PC-9 (cell line): ENCODE data around the gene HDGFL2. TPM values are rescaled to one million over a fixed set of nuclear protein-coding genes. Genes with fewer than 3 reads are reported as not detected.

ENCODE experiments used
- BruUV-seq: library from RNA; stranded (reverse); fragments of 400-500 nt; replicated peaks from 2 replicates; lab custom pipeline; 2021; lab: Mats Ljungman, UMichigan
- CTCF ChIA-PET: fragments of 300-600 bp; sonication (Branson Sonifier 250); formaldehyde crosslinking; loops from one replicate; lab custom pipeline; 2022; ENCODE audit warnings: antibody characterized with exemption; lab: Charles Lee
- POLR2A ChIA-PET: fragments of 300-600 bp; sonication (Branson Sonifier 250); formaldehyde crosslinking; loops from one replicate; lab custom pipeline; 2022; ENCODE audit warnings: antibody characterized with exemption; ENCODE audit not compliant: unreplicated experiment; lab: Charles Lee
- DNase-seq, 2 experiments: peaks; one replicate each; pipeline versions ENCODE4 v3.0.0 to v3.0.0-alpha.2; 2015 to 2022; ENCODE audit warnings: mixed read lengths in 1 of 2
- H2AFZ ChIP-seq: fragments of 200-600 bp; sonication (generic); 2 replicates; pipeline ENCODE4 v1.8.1; 2017; ENCODE audit warnings: antibody characterized with exemption
- H3F3A ChIP-seq: fragments of 200-600 bp; sonication (generic); 2 replicates; pipeline ENCODE4 v1.8.1; 2017; ENCODE audit warnings: antibody characterized with exemption, mild to moderate bottlenecking, low read depth; ENCODE audit not compliant: insufficient read depth
- H3K27ac ChIP-seq: fragments of 200-600 bp; sonication (generic); 2 replicates; pipeline ENCODE4 v1.6.1; 2016; ENCODE audit warnings: mixed run types
- H3K27me3 ChIP-seq: fragments of 200-600 bp; sonication (generic); 2 replicates; pipeline ENCODE4 v1.6.1; 2016; ENCODE audit warnings: low read depth, mixed run types; ENCODE audit not compliant: insufficient read depth
- H3K36me3 ChIP-seq: fragments of 200-600 bp; sonication (generic); 2 replicates; pipeline ENCODE4 v1.6.1; 2016; ENCODE audit warnings: low read depth, mixed run types
- H3K4me1 ChIP-seq: fragments of 200-600 bp; sonication (generic); replicated peaks from 2 replicates; pipeline ENCODE4 v1.6.1; 2016; ENCODE audit warnings: mixed run types; ENCODE audit not compliant: insufficient read depth
- H3K4me2 ChIP-seq: fragments of 200-600 bp; sonication (generic); 2 replicates; pipeline ENCODE4 v1.6.1; 2017; ENCODE audit warnings: mixed run types
- H3K4me3 ChIP-seq: fragments of 200-600 bp; sonication (generic); 2 replicates; pipeline ENCODE4 v1.6.1; 2016; ENCODE audit warnings: mixed run types
- H3K79me2 ChIP-seq: fragments of 200-600 bp; sonication (generic); 2 replicates; pipeline ENCODE4 v1.6.1; 2017; ENCODE audit warnings: low read depth, mixed run types
- H3K9me2 ChIP-seq: fragments of 200-600 bp; sonication (generic); 2 replicates; pipeline ENCODE4 v1.8.1; 2017; ENCODE audit warnings: mild to moderate bottlenecking; ENCODE audit not compliant: insufficient read depth
- H3K9me3 ChIP-seq: fragments of 200-600 bp; sonication (generic); 2 replicates; pipeline ENCODE4 v1.8.1; 2016; ENCODE audit warnings: low read depth; ENCODE audit not compliant: insufficient read depth
- H4K20me1 ChIP-seq: fragments of 200-600 bp; sonication (generic); 2 replicates; pipeline ENCODE4 v1.8.1; 2017; ENCODE audit not compliant: insufficient read depth
- EZH2 ChIP-seq: fragments of 200-600 bp; sonication (generic); IDR thresholded peaks from 2 replicates; pipeline ENCODE4 v1.8.0; 2017; ENCODE audit warnings: antibody characterized with exemption, low read depth
- intact Hi-C: fragments of 100-400 bp; cut with micrococcal nuclease; formaldehyde crosslinking; loops from one replicate; pipeline ENCODE4 v1.10.0; 2022; ENCODE audit not compliant: unreplicated experiment
- total RNA-seq: library from RNA; stranded (reverse); gene quantifications from 2 replicates; pipeline ENCODE4 v1.2.3, GENCODE V29; 2021
- TF ChIP-seq, protein P1 (sequence below): fragments of 200-600 bp; sonication (generic); conservative IDR thresholded peaks from 2 replicates; pipeline ENCODE4 v1.6.1; 2017; ENCODE audit warnings: mixed run types, antibody characterized with exemption, mild to moderate bottlenecking, moderate library complexity

Gene HDGFL2
- total RNA-seq, 1 experiment from 2014 or later, result 50.8 TPM

DNA sequence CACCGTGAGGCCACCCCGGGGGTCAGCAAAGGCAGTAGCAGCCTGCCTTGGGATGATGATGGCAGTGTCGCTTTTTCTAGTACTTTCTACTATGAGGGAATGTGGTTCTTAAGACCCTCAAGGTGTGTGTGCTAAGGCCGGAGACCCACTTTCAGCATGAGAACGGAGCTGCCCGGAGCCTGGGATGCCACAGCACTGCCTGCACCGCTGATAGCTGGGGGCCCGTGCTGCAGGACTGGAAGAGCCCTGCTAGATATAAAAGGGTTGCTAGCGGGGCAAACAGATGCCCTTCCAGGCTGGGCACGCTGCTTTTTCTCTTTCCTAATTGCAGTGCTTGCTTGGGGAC lies 31.7 kb downstream of the HDGFL2 start:
- ChIA-PET CTCF (interaction anchor here (0.6 kb wide), 1 partner anchor 117 kb away, joined by 6 read pairs; no protein-coding TSS in a partner anchor), POLR2A (no interaction called here)
- no TSS peak for BruUV-seq
- Histone ChIP-seq H3K36me3 (no peaks in the 10 kb centered on the region), H4K20me1 (no peaks in the 10 kb centered on the region), H3K4me1 (no peaks in the 10 kb centered on the region), H3K9me2 (no peaks in the 10 kb centered on the region), H3K9me3 (no peaks in the 10 kb centered on the region), H2AFZ (no peak overlapping the region), H3K4me2 (no peak overlapping the region), H3K27ac (no peak overlapping the region), H3K79me2 (no peaks in the 10 kb centered on the region), H3K4me3 (no peak overlapping the region), H3F3A (no peaks in the 10 kb centered on the region), H3K27me3 (no peaks in the 10 kb centered on the region)
- intact Hi-C loops, result no loop called here
- DNase-seq, result no peak
- no peak for TF ChIP-seq EZH2
- TF ChIP-seq, protein P1, sequence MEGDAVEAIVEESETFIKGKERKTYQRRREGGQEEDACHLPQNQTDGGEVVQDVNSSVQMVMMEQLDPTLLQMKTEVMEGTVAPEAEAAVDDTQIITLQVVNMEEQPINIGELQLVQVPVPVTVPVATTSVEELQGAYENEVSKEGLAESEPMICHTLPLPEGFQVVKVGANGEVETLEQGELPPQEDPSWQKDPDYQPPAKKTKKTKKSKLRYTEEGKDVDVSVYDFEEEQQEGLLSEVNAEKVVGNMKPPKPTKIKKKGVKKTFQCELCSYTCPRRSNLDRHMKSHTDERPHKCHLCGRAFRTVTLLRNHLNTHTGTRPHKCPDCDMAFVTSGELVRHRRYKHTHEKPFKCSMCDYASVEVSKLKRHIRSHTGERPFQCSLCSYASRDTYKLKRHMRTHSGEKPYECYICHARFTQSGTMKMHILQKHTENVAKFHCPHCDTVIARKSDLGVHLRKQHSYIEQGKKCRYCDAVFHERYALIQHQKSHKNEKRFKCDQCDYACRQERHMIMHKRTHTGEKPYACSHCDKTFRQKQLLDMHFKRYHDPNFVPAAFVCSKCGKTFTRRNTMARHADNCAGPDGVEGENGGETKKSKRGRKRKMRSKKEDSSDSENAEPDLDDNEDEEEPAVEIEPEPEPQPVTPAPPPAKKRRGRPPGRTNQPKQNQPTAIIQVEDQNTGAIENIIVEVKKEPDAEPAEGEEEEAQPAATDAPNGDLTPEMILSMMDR, result no peak

DNA sequence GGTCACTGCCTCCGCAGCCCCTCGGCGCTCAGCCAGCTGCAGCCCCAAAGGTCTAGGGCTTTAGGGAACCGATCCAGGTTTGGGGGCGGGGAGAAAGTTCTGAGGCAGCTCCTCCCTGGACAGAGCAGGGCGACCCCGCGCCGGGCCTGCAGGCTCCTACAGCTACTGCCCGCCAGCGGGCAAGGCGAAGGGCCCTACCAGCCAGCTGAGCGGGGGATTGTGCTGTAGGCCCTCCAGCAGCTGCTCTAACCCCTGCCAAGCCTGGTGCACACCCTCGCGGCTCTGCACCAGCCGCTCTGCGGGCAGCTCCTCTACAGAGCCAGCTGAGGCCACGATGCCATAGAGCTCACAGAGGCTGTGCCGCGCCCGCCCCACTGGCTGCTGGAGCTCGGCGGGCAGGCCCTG lies 32.2 kb downstream of the HDGFL2 start:
- CTCF ChIA-PET, result interaction anchor here (0.6 kb wide), 1 partner anchor 117 kb away, joined by 6 read pairs; no protein-coding TSS in a partner anchor
- no TSS peak for BruUV-seq

DNA sequence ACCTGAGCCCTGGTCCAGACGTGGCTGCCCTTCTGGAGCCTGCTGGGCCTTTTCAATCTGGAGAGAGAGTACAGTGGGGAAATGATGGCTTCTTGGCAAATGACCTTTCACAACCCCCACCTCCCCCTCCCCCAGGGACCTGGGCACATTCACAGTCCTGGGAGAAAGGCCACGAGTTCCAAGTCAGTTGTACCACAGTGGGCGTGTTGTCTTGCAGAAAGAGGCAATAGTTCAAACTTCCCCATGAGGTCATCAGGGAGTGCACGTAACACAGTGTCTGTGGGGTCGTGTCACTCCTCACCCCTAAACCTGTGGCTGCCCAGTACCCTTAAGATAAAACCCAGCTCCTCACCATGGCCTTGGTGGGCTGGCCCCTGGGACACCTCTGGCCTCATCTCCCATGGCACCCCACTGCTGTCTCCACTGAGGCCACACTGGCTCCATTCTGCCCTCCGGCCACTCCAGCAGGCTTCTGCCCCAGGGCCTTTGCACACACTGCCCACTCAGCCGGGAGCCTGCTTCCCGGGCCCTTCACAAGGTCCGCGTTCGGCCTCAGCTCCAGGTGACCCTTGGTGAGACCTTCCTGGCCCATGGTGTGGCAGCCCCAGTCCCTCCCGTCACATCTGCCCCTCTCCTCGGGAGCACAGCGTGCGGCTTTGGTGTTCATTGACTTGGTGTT lies 32.9 kb downstream of the HDGFL2 start:
- BruUV-seq, result no TSS peak
- intact Hi-C loops, result no loop called here
- H3K9me3 ChIP-seq, result no peaks in the 10 kb centered on the region
- no peak for TF ChIP-seq EZH2
- TF ChIP-seq, protein P1, result no peak
- H3K27ac ChIP-seq, result no peak overlapping the region
- H3K36me3 ChIP-seq, result no peaks in the 10 kb centered on the region
- H3F3A ChIP-seq, result no peaks in the 10 kb centered on the region
- H3K79me2 ChIP-seq, result no peaks in the 10 kb centered on the region
- no peaks in the 10 kb centered on the region for H3K4me1 ChIP-seq
- DNase-seq, result no peak
- no peak overlapping the region for H2AFZ ChIP-seq
- no peaks in the 10 kb centered on the region for H3K9me2 ChIP-seq
- no peaks in the 10 kb centered on the region for H3K27me3 ChIP-seq
- H3K4me3 ChIP-seq, result no peak overlapping the region
- ChIA-PET CTCF (no interaction called here), POLR2A (no interaction called here)
- no peaks in the 10 kb centered on the region for H4K20me1 ChIP-seq
- no peak overlapping the region for H3K4me2 ChIP-seq

More for the DNA sequence above, 32.2 kb downstream of the HDGFL2 start:
- no peaks in the 10 kb centered on the region for H3K9me2 ChIP-seq
- no peak overlapping the region for H3K4me3 ChIP-seq
- no peaks in the 10 kb centered on the region for H3F3A ChIP-seq
- no peaks in the 10 kb centered on the region for H4K20me1 ChIP-seq
- no peaks in the 10 kb centered on the region for H3K4me1 ChIP-seq
- H3K27me3 ChIP-seq, result no peaks in the 10 kb centered on the region
- no peaks in the 10 kb centered on the region for H3K36me3 ChIP-seq
- POLR2A ChIA-PET, result no interaction called here
- TF ChIP-seq, protein P1, result no peak
- TF ChIP-seq EZH2, result no peak
- no peak overlapping the region for H2AFZ ChIP-seq
- no peaks in the 10 kb centered on the region for H3K9me3 ChIP-seq
- intact Hi-C loops, result no loop called here
- no peak overlapping the region for H3K27ac ChIP-seq
- no peak overlapping the region for H3K4me2 ChIP-seq
- no peak for DNase-seq
- no peaks in the 10 kb centered on the region for H3K79me2 ChIP-seq
